Measurements from ENCODE around the gene CD82. TPM values are rescaled to one million over a fixed set of nuclear protein-coding genes. Genes with fewer than 3 reads are reported as not detected.

The CD82 gene
- total RNA-seq, 3 donors from 2014 or later, result 12.0 to 40.4 (median 38.0) TPM

GRCh38 chr11:44529895-44530412, 35.5 kb upstream of the CD82 start:
- no peak for DNase-seq (ENCODE audit: low spot score in 2 of 2)
- Histone ChIP-seq H3K4me3 (no peak overlapping the region), H3K9me3 (no peaks in the 10 kb centered on the region), H3K27ac (peak overlapping the region in 1 of 2 donors; percentile 9), H3K36me3 (no peaks in the 10 kb centered on the region), H3K27me3 (no peaks in the 10 kb centered on the region), H3K4me1 (peaks cover 0 to 3% of the 10 kb centered on the region in 2 donors)
- intact Hi-C loops (cut with DNase I; ENCODE audit: low total_unique reads), result loop anchor here (10.0 kb wide), 1 partner anchor 245 kb away; no protein-coding TSS in a partner anchor
- TF ChIP-seq POLR2AphosphoS5 (IDR thresholded peaks at IDR 0.05) (no peak), POLR2A (IDR thresholded peaks at IDR 0.05) (no peak)
- TF ChIP-seq, protein P1, sequence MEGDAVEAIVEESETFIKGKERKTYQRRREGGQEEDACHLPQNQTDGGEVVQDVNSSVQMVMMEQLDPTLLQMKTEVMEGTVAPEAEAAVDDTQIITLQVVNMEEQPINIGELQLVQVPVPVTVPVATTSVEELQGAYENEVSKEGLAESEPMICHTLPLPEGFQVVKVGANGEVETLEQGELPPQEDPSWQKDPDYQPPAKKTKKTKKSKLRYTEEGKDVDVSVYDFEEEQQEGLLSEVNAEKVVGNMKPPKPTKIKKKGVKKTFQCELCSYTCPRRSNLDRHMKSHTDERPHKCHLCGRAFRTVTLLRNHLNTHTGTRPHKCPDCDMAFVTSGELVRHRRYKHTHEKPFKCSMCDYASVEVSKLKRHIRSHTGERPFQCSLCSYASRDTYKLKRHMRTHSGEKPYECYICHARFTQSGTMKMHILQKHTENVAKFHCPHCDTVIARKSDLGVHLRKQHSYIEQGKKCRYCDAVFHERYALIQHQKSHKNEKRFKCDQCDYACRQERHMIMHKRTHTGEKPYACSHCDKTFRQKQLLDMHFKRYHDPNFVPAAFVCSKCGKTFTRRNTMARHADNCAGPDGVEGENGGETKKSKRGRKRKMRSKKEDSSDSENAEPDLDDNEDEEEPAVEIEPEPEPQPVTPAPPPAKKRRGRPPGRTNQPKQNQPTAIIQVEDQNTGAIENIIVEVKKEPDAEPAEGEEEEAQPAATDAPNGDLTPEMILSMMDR (IDR thresholded peaks at IDR 0.05), result no peak

DNA sequence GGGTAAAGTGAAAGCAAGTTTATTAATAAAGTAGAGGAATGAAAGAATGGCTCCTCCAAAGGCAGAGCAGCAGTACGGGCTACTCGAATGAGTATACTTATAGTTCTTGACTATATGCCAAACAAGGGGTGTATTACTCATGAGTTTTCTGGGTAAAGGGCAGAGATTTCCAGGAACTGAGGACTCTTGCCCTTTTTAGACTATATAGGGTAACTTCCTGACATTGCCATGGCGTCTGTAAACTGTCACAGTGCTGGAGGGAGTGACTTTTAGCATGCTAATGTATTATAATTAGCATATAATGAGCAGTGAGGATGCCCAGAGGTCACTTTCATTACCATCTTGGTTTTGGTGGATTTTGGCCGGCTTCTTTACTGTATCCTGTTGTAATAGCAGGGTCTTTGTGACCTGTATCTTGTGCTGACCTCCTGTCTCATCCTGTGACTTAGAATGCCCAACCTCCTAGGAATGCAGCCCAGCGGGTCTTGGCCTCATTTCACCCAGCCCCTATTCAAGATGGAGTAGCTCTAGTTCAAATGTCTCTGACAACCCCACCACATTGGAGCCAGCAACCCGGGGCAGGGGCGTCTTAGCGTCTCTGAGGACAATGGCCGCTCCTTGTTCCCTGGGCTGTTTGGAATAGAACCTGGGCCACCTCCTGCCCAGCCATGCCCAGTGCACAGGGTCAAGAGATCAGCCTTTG, 34.9 kb upstream of the CD82 start:
- H3K4me3 ChIP-seq, result no peak overlapping the region
- TF ChIP-seq POLR2A (IDR thresholded peaks at IDR 0.05) (no peak), POLR2AphosphoS5 (IDR thresholded peaks at IDR 0.05) (no peak)
- TF ChIP-seq, protein P1 (IDR thresholded peaks at IDR 0.05), result no peak
- intact Hi-C loops (cut with DNase I; ENCODE audit: low total_unique reads), result loop anchor here (10.0 kb wide), 1 partner anchor 246 kb away; no protein-coding TSS in a partner anchor

DNA sequence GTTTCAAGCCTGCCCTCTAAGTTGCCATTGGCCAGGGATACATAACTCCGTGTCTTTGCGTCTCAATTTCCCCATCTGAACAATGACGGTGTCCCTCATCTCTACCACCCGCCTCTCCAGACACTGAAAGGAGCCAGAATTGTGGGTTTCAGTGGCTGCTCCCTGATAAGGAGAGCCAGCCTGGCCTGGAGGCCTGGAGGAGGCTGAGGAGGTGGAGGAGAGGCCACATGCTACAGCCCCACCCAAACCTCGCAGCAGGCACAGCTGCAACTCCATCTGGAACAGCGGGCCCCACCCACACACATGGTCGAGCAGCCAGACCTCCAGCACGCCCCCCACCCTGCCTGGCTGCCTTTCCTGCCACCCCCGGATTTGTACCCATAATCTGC, 34.4 kb upstream of the CD82 start:
- Histone ChIP-seq H3K27ac (peak overlapping the region in 1 of 2 donors; percentile 55), H3K4me1 (peaks cover 0 to 3% of the 10 kb centered on the region in 2 donors)

More for the DNA sequence above, 34.9 kb upstream of the CD82 start:
- Histone ChIP-seq H3K36me3 (no peaks in the 10 kb centered on the region), H3K27ac (peak overlapping the region in 1 of 2 donors; percentile 55), H3K4me1 (peaks cover 0 to 3% of the 10 kb centered on the region in 2 donors), H3K9me3 (no peaks in the 10 kb centered on the region), H3K27me3 (no peaks in the 10 kb centered on the region)
- no peak for DNase-seq (ENCODE audit: low spot score in 2 of 2)

GRCh38 chr11:44531636-44532035, 33.8 kb upstream of the CD82 start:
- no peak for DNase-seq (ENCODE audit: low spot score in 2 of 2)
- no peak overlapping the region for H3K27ac ChIP-seq
- H3K9me3 ChIP-seq, result no peaks in the 10 kb centered on the region
- no peaks in the 10 kb centered on the region for H3K27me3 ChIP-seq
- no peak overlapping the region for H3K4me3 ChIP-seq
- intact Hi-C loops (cut with DNase I; ENCODE audit: low total_unique reads), result loop anchor here (10.0 kb wide), 1 partner anchor 247 kb away; no protein-coding TSS in a partner anchor
- H3K36me3 ChIP-seq, result no peaks in the 10 kb centered on the region
- peaks cover 0 to 3% of the 10 kb centered on the region in 2 donors for H3K4me1 ChIP-seq
- TF ChIP-seq POLR2AphosphoS5 (IDR thresholded peaks at IDR 0.05) (no peak), POLR2A (IDR thresholded peaks at IDR 0.05) (no peak)
- TF ChIP-seq, protein P1 (IDR thresholded peaks at IDR 0.05), result no peak

More for the DNA sequence above, 34.4 kb upstream of the CD82 start:
- intact Hi-C loops (cut with DNase I; ENCODE audit: low total_unique reads), result loop anchor here (10.0 kb wide), 1 partner anchor 246 kb away; no protein-coding TSS in a partner anchor
- DNase-seq (ENCODE audit: low spot score in 2 of 2), result no peak
- no peaks in the 10 kb centered on the region for H3K36me3 ChIP-seq
- H3K9me3 ChIP-seq, result no peaks in the 10 kb centered on the region
- TF ChIP-seq POLR2AphosphoS5 (IDR thresholded peaks at IDR 0.05) (no peak), POLR2A (IDR thresholded peaks at IDR 0.05) (no peak)
- TF ChIP-seq, protein P1 (IDR thresholded peaks at IDR 0.05), result no peak
- no peak overlapping the region for H3K4me3 ChIP-seq
- H3K27me3 ChIP-seq, result no peaks in the 10 kb centered on the region

DNA sequence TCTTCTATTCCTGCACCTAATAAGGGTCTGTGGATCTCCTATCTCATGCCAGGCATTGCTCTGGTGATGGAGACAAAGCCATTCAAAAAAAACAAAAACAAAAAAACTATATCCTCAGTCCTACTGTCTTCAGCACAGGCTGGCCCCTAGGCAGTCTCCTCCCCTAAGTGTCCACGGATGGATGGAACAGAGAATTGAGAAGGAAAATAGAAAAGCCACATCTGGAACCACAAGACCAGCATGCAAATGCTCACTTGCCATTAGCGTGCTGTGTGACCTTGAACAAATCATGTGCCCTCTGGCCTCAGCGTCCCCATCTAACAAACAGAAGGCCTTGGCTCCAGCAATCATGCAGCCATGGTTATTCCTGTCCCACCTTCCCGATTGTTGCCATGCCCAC, 32.7 kb upstream of the CD82 start:
- intact Hi-C loops (cut with DNase I; ENCODE audit: low total_unique reads), result loop anchor here (10.0 kb wide), 1 partner anchor 248 kb away; no protein-coding TSS in a partner anchor

More for the DNA sequence above, 32.7 kb upstream of the CD82 start:
- H3K27me3 ChIP-seq, result no peaks in the 10 kb centered on the region
- no peak overlapping the region for H3K27ac ChIP-seq
- TF ChIP-seq POLR2AphosphoS5 (IDR thresholded peaks at IDR 0.05), result no peak
- no peak for TF ChIP-seq POLR2A (IDR thresholded peaks at IDR 0.05)
- TF ChIP-seq, protein P1 (IDR thresholded peaks at IDR 0.05), result no peak
- no peaks in the 10 kb centered on the region for H3K9me3 ChIP-seq
- H3K36me3 ChIP-seq, result no peaks in the 10 kb centered on the region
- DNase-seq (ENCODE audit: low spot score in 2 of 2), result no peak
- no peak overlapping the region for H3K4me3 ChIP-seq
- H3K4me1 ChIP-seq, result peaks cover 0 to 3% of the 10 kb centered on the region in 2 donors

Data from breast epithelium (tissue), 4 donors.